Superior temporal gyrus (tissue), 1 donor: ENCODE data around the gene ZNFX1.
"Not testable (repeated sequence)": the region's sequence is repeated elsewhere in the genome, so short reads cannot be mapped to it uniquely, and the experiment has no call there.

Experiments
- DNase-seq: peaks from one replicate; pipeline ENCODE4 v3.0.0-alpha.2; 2016; ENCODE audit errors: extremely low spot score

ZNFX1 gene

GRCh38 chr20:49248301-49248700 is 29.6 kb downstream of the ZNFX1 start:
- DNase-seq, result no peak

GRCh38 chr20:49247792-49248191 is 30.1 kb downstream of the ZNFX1 start:
- no peak for DNase-seq

GRCh38 chr20:49247169-49247723 is 30.6 kb downstream of the ZNFX1 start:
- no peak for DNase-seq

GRCh38 chr20:49245921-49246740 is 31.7 kb downstream of the ZNFX1 start:
- DNase-seq, result peak; percentile 85

- DNase-seq, result no peak
Measured at GRCh38 chr20:49237531-49237930, 40.3 kb downstream of the ZNFX1 start.

- no peak for DNase-seq
Measured at GRCh38 chr20:49236301-49236700, 41.6 kb downstream of the ZNFX1 start.

GRCh38 chr20:49234831-49235230 is 43.0 kb downstream of the ZNFX1 start:
- DNase-seq, result no peak

- DNase-seq, result no peak
Measured at GRCh38 chr20:49233226-49233625, 44.6 kb downstream of the ZNFX1 start.

- no peak for DNase-seq
Measured at GRCh38 chr20:49231471-49231870, 46.4 kb downstream of the ZNFX1 start.

GRCh38 chr20:49230561-49231133 is 47.2 kb downstream of the ZNFX1 start:
- no peak for DNase-seq

GRCh38 chr20:49230021-49230420 is 47.8 kb downstream of the ZNFX1 start:
- DNase-seq, result no peak

- no peak for DNase-seq
Measured at GRCh38 chr20:49229381-49229780, 48.5 kb downstream of the ZNFX1 start.

GRCh38 chr20:49228676-49229075 is 49.2 kb downstream of the ZNFX1 start:
- DNase-seq, result no peak

GRCh38 chr20:49225896-49226295 is 52.0 kb downstream of the ZNFX1 start:
- no peak for DNase-seq

GRCh38 chr20:49219924-49220831 is 57.7 kb downstream of the ZNFX1 start:
- no peak for DNase-seq

GRCh38 chr20:49219091-49219923 is 58.5 kb downstream of the ZNFX1 start, which contains the start of gene DDX27:
DDX27 (plus strand) TSS chr20:49219416; CDS start chr20:49219449, 33 bp downstream.
- peak; percentile 100 for DNase-seq

GRCh38 chr20:49218739-49219090 is 59.1 kb downstream of the ZNFX1 start:
- DNase-seq, result not testable (repeated sequence)

GRCh38 chr20:49216991-49217578 is 60.8 kb downstream of the ZNFX1 start:
- DNase-seq, result peak; percentile 98

GRCh38 chr20:49215232-49215631 is 62.6 kb downstream of the ZNFX1 start:
- DNase-seq, result no peak

- no peak for DNase-seq
Measured at GRCh38 chr20:49214571-49214970, 63.3 kb downstream of the ZNFX1 start.

- no peak for DNase-seq
Measured at GRCh38 chr20:49210757-49211110, 67.1 kb downstream of the ZNFX1 start.
